Thymus (tissue), 11 donors: Measurements from ENCODE around the gene EPRS1. TPM values are rescaled to one million over a fixed set of nuclear protein-coding genes. Genes with fewer than 3 reads are reported as not detected.
"Not testable (repeated sequence)": the region's sequence is repeated elsewhere in the genome, so short reads cannot be mapped to it uniquely, and the experiment has no call there.

Source experiments
- DNase-seq, 9 donors: peaks; one replicate each; pipeline ENCODE4 v3.0.0-alpha.2; 2013; ENCODE audit warnings: low spot score in 9 of 9, low read depth in 6 of 9, missing footprints in 1 of 9
- H3K27ac ChIP-seq, 2 donors: one replicate each; pipeline ENCODE4 v1.5.1; 2013; ENCODE audit warnings: control low read depth in 1 of 2, low read depth in 1 of 2, low read length in 1 of 2, mild to moderate bottlenecking in 1 of 2, moderate library complexity in 1 of 2
- H3K27me3 ChIP-seq, 2 donors: one replicate each; pipeline ENCODE4 v1.5.1; 2013; ENCODE audit warnings: low read length in 1 of 2; ENCODE audit not compliant: control insufficient read depth in 2 of 2, insufficient read depth in 1 of 2
- H3K36me3 ChIP-seq, 2 donors: one replicate each; pipeline ENCODE4 v1.5.1; 2013; ENCODE audit warnings: low read length in 1 of 2, mild to moderate bottlenecking in 1 of 2, moderate library complexity in 1 of 2; ENCODE audit not compliant: control insufficient read depth in 2 of 2, insufficient read depth in 2 of 2
- H3K4me1 ChIP-seq, 2 donors: one replicate each; pipeline ENCODE4 v1.5.1; 2013; ENCODE audit warnings: low read length in 2 of 2; ENCODE audit not compliant: control insufficient read depth in 2 of 2, insufficient read depth in 2 of 2
- H3K4me3 ChIP-seq, 2 donors: one replicate each; pipeline ENCODE4 v1.5.1; 2013; ENCODE audit warnings: low read length in 2 of 2, control low read depth in 1 of 2, mild to moderate bottlenecking in 1 of 2
- H3K9me3 ChIP-seq, 2 donors: one replicate each; pipeline ENCODE4 v1.5.1; 2013; ENCODE audit warnings: low read length in 1 of 2, mild to moderate bottlenecking in 1 of 2; ENCODE audit not compliant: control insufficient read depth in 2 of 2, insufficient read depth in 1 of 2
- WGBS: extraction: QIAGEN DNeasy Blood & Tissue Kit; methylation state at CpG from one replicate; pipeline ENCODE4 v1.1.7; 2013; 5-methylcytosine and 5-hydroxymethylcytosine counted together
- polyA plus RNA-seq: library from polyadenylated mRNA; stranded (reverse); fragments of 200-250 nt; gene quantifications from one replicate; pipeline ENCODE4 v1.2.3, GENCODE V29; 2013
- total RNA-seq: library from RNA; stranded (reverse); fragments of 120-200 nt; gene quantifications from one replicate; pipeline ENCODE4 v1.2.4, GENCODE V29; 2013
- donor health status: healthy.

EPRS1 gene
- total and polyA plus RNA-seq, 2 donors = 45.5 to 71.3 TPM

- H3K27me3 ChIP-seq = no peaks in the 10 kb centered on the region
- no peaks in the 10 kb centered on the region for H3K9me3 ChIP-seq
- no peak overlapping the region for H3K27ac ChIP-seq
- no peak overlapping the region for H3K4me3 ChIP-seq
- H3K4me1 ChIP-seq = peaks cover 0 to 8% of the 10 kb centered on the region in 2 donors
- DNase-seq = no peak
- WGBS = 95% methylated on average over 2 of the region's 2 CpGs
- peaks cover 11 to 13% of the 10 kb centered on the region in 2 donors for H3K36me3 ChIP-seq
Measured at GRCh38 chr1:220043646-220044045, 2.7 kb downstream of the EPRS1 start.

- DNase-seq = no peak
- WGBS = 97% methylated on average over 5 of the region's 5 CpGs
- H3K9me3 ChIP-seq = no peaks in the 10 kb centered on the region
- no peak overlapping the region for H3K27ac ChIP-seq
- H3K4me1 ChIP-seq = peaks cover 0 to 2% of the 10 kb centered on the region in 2 donors
- H3K27me3 ChIP-seq = no peaks in the 10 kb centered on the region
- peaks cover 14 to 22% of the 10 kb centered on the region in 2 donors for H3K36me3 ChIP-seq
- H3K4me3 ChIP-seq = no peak overlapping the region
Measured at GRCh38 chr1:220040028-220040596, 6.2 kb downstream of the EPRS1 start.

- Histone ChIP-seq H3K27me3 (no peaks in the 10 kb centered on the region), H3K4me3 (no peak overlapping the region), H3K9me3 (no peaks in the 10 kb centered on the region), H3K36me3 (peaks cover 14 to 26% of the 10 kb centered on the region in 2 donors), H3K27ac (no peak overlapping the region), H3K4me1 (no peaks in the 10 kb centered on the region)
- no peak for DNase-seq
- 100% methylated on average over 4 of the region's 4 CpGs for WGBS
Measured at GRCh38 chr1:220038640-220039039, 7.7 kb downstream of the EPRS1 start.

GRCh38 chr1:220037810-220038209 is 8.5 kb downstream of the EPRS1 start:
- H3K27me3 ChIP-seq, H3K9me3 ChIP-seq, DNase-seq, H3K4me1 ChIP-seq, H3K4me3 ChIP-seq, H3K27ac ChIP-seq: not testable (repeated sequence)
- 97% methylated on average over 3 of the region's 3 CpGs for WGBS
- H3K36me3 ChIP-seq = peaks cover 17 to 31% of the 10 kb centered on the region in 2 donors

- peaks cover 10 to 38% of the 10 kb centered on the region in 2 donors for H3K36me3 ChIP-seq
- no peaks in the 10 kb centered on the region for H3K4me1 ChIP-seq
- DNase-seq = no peak
- H3K4me3 ChIP-seq = no peak overlapping the region
- H3K27ac ChIP-seq = no peak overlapping the region
- H3K9me3 ChIP-seq = no peaks in the 10 kb centered on the region
- no peaks in the 10 kb centered on the region for H3K27me3 ChIP-seq
- 90% methylated on average over 3 of the region's 3 CpGs for WGBS
Measured at GRCh38 chr1:220032911-220033310, 13.4 kb downstream of the EPRS1 start.

- Histone ChIP-seq H3K27ac (no peak overlapping the region), H3K9me3 (no peaks in the 10 kb centered on the region), H3K4me3 (no peak overlapping the region), H3K27me3 (no peaks in the 10 kb centered on the region), H3K4me1 (no peaks in the 10 kb centered on the region), H3K36me3 (peaks cover 10 to 37% of the 10 kb centered on the region in 2 donors)
- DNase-seq = no peak
- WGBS = 97% methylated on average over 2 of the region's 2 CpGs
Measured at GRCh38 chr1:220031287-220031686, 15.0 kb downstream of the EPRS1 start.

GRCh38 chr1:220028346-220028895 is 17.9 kb downstream of the EPRS1 start:
- Histone ChIP-seq H3K4me1 (no peaks in the 10 kb centered on the region), H3K4me3 (no peak overlapping the region), H3K27ac (no peak overlapping the region), H3K27me3 (no peaks in the 10 kb centered on the region), H3K9me3 (no peaks in the 10 kb centered on the region), H3K36me3 (peaks cover 10 to 42% of the 10 kb centered on the region in 2 donors)
- DNase-seq = no peak
- 91% methylated on average over 4 of the region's 4 CpGs for WGBS

- DNase-seq = no peak
- no peaks in the 10 kb centered on the region for H3K4me1 ChIP-seq
Measured at GRCh38 chr1:220019071-220019470, 27.2 kb downstream of the EPRS1 start.

GRCh38 chr1:220013497-220013896 is 32.8 kb downstream of the EPRS1 start:
- no peak overlapping the region for H3K27ac ChIP-seq
- WGBS = 94% methylated on average over 3 of the region's 3 CpGs
- no peaks in the 10 kb centered on the region for H3K27me3 ChIP-seq
- no peak for DNase-seq
- H3K9me3 ChIP-seq = no peaks in the 10 kb centered on the region
- H3K4me3 ChIP-seq = no peak overlapping the region
- H3K36me3 ChIP-seq = peaks cover 11 to 38% of the 10 kb centered on the region in 2 donors
- no peaks in the 10 kb centered on the region for H3K4me1 ChIP-seq

More at GRCh38 chr1:220019071-220019470, 27.2 kb downstream of the EPRS1 start:
- H3K27me3 ChIP-seq = no peaks in the 10 kb centered on the region
- H3K4me3 ChIP-seq = no peak overlapping the region
- H3K27ac ChIP-seq = no peak overlapping the region
- H3K9me3 ChIP-seq = no peaks in the 10 kb centered on the region
- peaks cover 10 to 48% of the 10 kb centered on the region in 2 donors for H3K36me3 ChIP-seq
